Effector CD4-positive, alpha-beta T cell (primary cell): ENCODE measurements around the gene GALM.
"Not testable (repeated sequence)": the region's sequence is repeated elsewhere in the genome, so short reads cannot be mapped to it uniquely, and the experiment has no call there.

Experiments
- DNase-seq: peaks from one replicate; pipeline ENCODE4 v3.0.0-alpha.2; 2020

Gene GALM

GRCh38 chr2:38713338-38713737 lies 47.4 kb downstream of the GALM start:
- no peak for DNase-seq

- DNase-seq = not testable (repeated sequence)
Measured at GRCh38 chr2:38714941-38715340, 49.0 kb downstream of the GALM start.

- DNase-seq = no peak
Measured at GRCh38 chr2:38716185-38716584, 50.3 kb downstream of the GALM start.

GRCh38 chr2:38718601-38719000 lies 52.7 kb downstream of the GALM start:
- no peak for DNase-seq

GRCh38 chr2:38719706-38720105 lies 53.8 kb downstream of the GALM start:
- no peak for DNase-seq

GRCh38 chr2:38720613-38721241 lies 54.8 kb downstream of the GALM start:
- DNase-seq = no peak

GRCh38 chr2:38722271-38723061 lies 56.6 kb downstream of the GALM start:
- no peak for DNase-seq

- no peak for DNase-seq
Measured at GRCh38 chr2:38723173-38723572, 57.3 kb downstream of the GALM start.

GRCh38 chr2:38727661-38728060 lies 61.7 kb downstream of the GALM start:
- no peak for DNase-seq

- DNase-seq = no peak
Measured at GRCh38 chr2:38728694-38729093, 62.8 kb downstream of the GALM start.

GRCh38 chr2:38731090-38731489 lies 65.2 kb downstream of the GALM start:
- DNase-seq = no peak

GRCh38 chr2:38731684-38732221 lies 65.8 kb downstream of the GALM start:
- no peak for DNase-seq

GRCh38 chr2:38733300-38733971 lies 67.5 kb downstream of the GALM start:
- DNase-seq = no peak

GRCh38 chr2:38734299-38735058 lies 68.6 kb downstream of the GALM start:
- no peak for DNase-seq

- DNase-seq = no peak
Measured at GRCh38 chr2:38735999-38736320, 70.0 kb downstream of the GALM start.

GRCh38 chr2:38737000-38737698 lies 71.2 kb downstream of the GALM start:
- DNase-seq = not testable (repeated sequence)

- no peak for DNase-seq
Measured at GRCh38 chr2:38737925-38738324, 72.0 kb downstream of the GALM start.

- no peak for DNase-seq
Measured at GRCh38 chr2:38739524-38739923, 73.6 kb downstream of the GALM start.

GRCh38 chr2:38740851-38741731 lies 75.2 kb downstream of the GALM start:
- no peak for DNase-seq

GRCh38 chr2:38742797-38743559 lies 77.1 kb downstream of the GALM start:
- no peak for DNase-seq
